NCI-H2029 (cell line): ENCODE results near the gene POLR2I.
"Not testable (repeated sequence)": the region's sequence is repeated elsewhere in the genome, so short reads cannot be mapped to it uniquely, and the experiment has no call there.

Experiments used
- DNase-seq: peaks from one replicate; lab custom pipeline; 2025; lab: John Stamatoyannopoulos, UW

Gene POLR2I

GRCh38 chr19:36101550-36102327 is 12.9 kb downstream of the POLR2I start:
- no peak for DNase-seq

DNA sequence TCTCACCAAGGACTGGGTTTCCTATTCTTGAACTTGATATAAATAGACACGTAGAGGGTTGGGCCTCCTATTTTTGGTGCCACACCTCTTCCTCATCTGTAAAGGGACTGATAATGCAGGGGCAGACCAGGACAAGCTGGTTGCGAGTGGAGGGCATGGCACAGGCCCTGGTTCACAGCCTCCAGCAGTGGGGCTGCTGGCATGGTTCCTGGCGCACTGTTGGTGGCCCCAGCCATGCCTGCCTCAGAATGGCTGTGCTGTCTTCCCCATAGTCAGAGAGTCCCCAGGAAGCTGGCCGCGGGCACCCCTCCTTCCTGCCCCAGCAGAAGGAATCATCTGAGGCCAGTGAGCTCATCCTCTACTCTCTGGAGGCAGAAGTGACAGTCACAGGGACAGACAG is 14.2 kb downstream of the POLR2I start:
- no peak for DNase-seq

GRCh38 chr19:36099166-36099785 is 15.4 kb downstream of the POLR2I start:
- DNase-seq, result no peak

DNA sequence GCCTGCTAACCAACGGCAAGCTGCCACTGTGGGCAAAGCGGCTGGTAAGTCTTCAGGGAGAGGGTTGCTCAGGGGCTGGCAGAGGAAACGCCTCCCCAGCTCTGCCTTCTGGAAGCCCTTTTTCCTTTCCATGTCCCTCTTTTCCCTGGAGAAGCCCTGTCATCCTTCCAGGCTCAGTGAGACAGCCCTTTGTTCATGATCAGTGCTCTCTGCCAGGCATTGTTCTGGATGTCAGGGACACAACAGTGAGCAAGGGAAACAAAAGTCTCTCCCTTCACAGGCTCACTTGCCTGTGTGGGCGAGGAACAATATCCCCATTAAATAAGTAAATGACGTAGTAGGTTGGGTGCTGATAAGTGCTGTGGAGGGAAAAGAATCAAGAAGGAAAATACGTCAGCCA is 17.6 kb downstream of the POLR2I start:
- no peak for DNase-seq

DNA sequence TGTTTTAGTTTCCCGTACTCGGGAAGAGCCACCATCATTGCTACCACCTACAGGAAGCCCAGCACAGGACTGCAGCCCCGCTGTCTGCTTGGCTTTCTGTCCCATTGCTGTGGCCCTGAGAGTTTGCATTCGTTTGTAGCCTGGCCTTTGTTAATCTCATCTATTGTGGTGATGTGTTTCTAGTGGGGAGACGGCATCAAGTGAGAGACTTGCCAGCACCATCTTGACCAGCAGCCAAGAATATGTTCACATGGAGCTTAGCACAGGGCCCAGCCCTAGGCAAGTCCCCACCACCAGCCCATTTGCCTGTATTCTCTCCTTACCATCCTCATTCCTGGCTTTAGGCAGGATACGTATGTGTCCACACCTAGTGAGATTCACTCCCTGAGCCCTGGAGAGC is 21.0 kb downstream of the POLR2I start:
- DNase-seq, result no peak

- no peak for DNase-seq
Observed at GRCh38 chr19:36093146-36093662, 21.5 kb downstream of the POLR2I start.

- no peak for DNase-seq
Observed at GRCh38 chr19:36092566-36092965, 22.1 kb downstream of the POLR2I start.

GRCh38 chr19:36090910-36091695 is 23.6 kb downstream of the POLR2I start:
- DNase-seq, result no peak

DNA sequence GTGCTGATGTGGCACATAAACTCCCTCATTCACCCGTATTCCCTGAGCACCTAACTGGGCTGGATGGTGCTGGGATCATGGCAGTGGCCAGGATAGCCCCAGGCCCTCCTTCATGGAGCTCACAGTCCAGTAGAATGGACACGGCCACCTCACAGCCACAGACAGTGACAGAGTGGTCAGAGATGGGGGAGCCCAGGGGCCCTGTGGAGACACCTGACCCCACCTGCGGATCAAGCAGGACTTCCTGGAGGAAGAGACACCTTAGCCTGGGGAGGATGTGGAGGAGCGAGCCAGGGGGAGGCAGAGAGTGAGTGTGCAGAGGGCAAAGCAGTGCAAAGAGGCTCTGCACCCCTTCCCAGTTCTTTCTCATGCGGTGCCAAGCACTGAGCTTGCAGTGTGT is 24.8 kb downstream of the POLR2I start:
- DNase-seq, result no peak

DNA sequence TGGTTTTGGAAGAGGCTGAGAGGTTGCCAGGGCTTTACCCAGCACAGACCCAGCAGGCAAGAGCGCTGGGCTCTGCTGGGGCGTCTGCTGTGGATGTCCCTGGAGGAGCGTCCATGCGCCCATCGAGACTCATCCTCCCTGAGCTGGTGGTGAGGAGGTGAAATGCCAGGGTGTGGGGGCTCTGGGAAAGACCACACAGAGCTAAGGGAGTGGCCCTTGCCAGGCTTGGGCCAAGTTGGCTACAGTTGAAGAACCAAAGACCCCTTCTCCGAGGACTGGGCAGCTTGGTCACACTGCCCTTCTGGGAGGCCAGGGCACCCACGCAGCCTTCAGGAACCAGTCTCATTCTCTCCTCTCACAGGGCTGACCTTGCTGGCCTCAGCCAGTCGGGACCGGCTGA is 28.3 kb downstream of the POLR2I start:
- DNase-seq, result no peak

- no peak for DNase-seq
Observed at GRCh38 chr19:36084231-36085009, 30.3 kb downstream of the POLR2I start.

DNA sequence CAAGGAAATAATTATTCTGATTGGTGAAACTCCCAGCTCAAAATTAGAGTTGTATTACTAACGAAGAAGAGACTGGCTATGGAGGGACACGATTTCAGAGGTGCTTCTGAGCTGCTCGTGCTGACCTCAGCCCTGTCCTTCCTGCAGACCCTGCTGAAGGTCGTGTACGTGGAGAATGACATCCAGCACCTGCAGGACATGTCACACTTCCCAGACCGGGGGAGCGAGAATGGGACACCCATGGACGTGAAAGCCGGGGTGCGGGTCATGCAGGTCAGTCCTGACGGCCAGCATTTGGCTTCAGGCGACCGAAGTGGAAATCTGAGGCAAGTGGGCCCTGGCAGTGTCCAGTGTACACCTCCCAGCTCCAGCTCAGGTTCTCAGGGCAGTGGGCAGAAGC is 31.8 kb downstream of the POLR2I start:
- DNase-seq, result no peak

DNA sequence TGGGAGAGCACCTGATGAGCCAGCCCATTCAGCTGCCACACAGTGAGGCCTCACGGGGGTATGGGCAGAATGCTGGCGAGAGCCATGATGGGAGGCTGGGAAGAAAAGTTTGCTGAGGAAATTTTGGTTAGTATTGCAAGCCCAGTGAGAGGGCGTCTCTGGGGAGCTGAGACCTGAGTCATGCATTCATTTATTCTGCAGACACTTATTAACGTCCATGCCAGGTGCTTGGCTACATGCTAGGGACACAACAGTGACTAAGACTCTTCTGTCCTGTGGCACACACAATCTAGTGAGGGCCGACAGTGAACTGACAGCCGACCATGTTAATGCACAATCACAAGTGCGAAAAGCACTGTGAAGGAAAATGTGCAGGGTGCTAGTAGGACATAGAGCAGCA is 32.8 kb downstream of the POLR2I start:
- no peak for DNase-seq

DNA sequence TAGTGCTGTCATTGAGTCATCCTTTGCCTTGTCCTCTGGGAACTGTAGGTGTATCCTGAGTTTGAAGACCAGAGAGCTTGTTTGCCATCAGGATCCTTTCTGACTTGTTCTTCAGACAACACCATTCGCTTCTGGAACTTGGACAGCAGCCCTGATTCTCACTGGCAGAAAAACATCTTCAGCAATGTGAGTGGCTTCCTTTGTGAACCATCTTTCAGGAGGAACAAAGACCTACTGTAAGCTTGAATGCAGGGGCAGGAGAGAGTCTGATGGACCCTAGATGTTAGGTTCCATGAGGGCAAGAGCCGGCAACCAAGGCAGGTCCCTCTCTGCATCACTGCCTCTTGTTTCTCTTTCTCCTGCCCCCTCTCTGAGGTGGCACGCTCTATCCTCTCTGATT is 33.3 kb downstream of the POLR2I start:
- no peak for DNase-seq

DNA sequence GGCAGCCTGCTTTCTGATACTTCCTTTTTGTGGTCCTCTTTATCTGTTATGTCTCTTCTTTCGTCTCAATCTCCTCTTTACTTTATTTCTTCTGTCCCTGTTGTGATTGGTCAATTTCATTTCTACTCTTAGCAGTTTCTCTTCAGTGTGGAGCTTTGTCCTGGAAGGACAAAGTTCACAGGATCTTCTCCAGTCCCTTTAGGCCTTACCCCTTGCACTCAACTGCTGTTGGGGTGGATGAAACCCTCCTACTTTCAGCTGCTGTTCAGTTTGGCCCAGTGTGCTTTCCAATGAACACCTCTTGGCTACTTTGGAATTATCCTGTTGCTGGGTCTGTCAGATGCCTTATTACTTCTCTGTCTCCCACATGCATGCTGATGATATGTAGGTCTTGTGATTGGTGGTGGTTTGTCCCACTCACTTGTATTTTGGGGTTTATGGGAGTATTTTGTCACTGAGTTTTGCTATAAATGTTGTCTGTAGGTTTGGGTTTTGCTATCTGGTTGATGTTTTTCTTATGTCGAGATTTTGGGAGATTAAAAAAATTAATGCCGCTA is 35.2 kb downstream of the POLR2I start:
- DNase-seq, result no peak

DNA sequence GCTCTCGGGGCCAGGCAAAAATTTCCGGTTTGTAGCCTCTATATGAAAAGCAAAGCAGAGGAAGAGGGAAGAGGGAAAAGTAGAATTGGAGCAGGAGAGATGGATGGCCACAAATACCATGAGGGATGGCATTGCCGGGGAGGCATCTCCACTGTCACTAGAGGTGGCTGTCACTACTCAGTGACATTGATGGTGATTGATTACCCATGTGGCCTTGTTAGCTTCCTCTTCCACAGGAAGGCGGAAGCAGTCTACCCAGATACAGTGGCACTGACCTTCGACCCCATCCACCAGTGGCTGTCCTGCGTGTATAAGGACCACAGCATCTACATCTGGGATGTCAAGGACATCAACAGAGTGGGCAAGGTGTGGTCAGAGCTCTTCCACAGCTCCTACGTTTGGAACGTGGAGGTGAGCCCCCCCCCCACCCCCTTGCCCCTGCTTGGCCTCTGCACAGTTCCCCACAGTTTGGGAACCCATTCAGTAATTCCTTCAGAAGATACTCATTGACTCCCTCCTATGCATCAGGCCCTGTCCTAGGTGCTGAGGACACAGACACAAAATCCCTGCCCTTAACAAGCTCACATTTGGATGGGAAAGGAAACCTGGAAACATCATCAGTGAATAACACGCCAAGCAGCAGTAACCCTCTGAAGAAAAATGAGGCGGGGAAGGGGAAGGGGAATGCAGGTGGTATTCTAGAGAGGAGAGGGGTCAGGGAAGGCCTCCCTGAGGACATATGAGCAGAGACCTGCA is 41.4 kb downstream of the POLR2I start:
- DNase-seq, result no peak

DNA sequence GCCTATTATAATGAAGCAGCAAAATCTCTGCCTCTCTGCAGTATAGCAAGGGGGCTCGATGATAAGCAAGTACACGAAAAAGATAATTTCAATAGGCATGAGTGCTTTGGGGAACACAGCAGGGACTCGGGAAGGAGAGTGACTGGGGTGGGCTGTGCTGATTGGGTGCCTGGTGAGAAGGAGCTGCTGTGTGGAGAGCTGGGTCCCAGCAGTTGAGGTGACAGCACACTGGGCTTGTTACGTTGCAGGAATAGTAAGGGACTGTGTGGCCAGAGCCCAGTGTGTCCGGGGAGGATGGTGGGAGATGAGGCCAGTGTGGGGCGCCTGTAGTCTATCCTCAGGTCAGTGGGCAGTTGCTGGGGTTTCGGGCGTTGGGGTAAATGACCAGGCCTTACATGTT is 42.6 kb downstream of the POLR2I start:
- no peak for DNase-seq

DNA sequence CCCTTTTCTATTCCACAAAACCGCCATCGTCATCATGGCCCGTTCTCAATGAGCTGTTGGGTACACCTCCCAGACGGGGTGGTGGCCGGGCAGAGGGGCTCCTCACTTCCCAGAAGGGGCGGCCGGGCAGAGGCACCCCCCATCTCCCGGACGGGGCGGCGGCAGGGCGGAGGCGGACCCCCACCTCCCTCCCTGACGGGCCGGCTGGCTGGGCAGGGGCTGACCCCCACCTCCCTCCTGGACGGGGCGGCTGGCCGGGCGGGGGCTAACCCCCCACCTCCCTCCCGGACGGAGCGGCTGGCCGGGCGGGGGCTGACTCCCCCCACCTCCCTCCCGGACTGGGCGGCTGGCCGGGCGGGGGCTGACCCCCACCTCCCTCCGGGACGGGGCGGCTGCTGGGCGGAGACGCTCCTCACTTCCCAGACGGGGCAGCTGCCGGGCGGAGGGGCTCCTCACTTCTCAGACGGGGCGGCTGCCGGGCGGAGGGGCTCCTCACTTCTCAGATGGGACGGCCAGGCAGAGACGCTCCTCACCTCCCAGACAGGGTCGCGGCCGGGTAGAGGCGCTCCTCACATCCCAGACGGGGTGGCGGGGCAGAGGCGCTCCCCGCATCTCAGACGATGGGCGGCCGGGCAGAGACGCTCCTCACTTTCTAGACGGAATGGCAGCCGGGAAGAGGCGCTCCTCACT is 45.7 kb downstream of the POLR2I start:
- not testable (repeated sequence) for DNase-seq

- DNase-seq, result no peak
Observed at GRCh38 chr19:36067681-36068080, 47.0 kb downstream of the POLR2I start.

DNA sequence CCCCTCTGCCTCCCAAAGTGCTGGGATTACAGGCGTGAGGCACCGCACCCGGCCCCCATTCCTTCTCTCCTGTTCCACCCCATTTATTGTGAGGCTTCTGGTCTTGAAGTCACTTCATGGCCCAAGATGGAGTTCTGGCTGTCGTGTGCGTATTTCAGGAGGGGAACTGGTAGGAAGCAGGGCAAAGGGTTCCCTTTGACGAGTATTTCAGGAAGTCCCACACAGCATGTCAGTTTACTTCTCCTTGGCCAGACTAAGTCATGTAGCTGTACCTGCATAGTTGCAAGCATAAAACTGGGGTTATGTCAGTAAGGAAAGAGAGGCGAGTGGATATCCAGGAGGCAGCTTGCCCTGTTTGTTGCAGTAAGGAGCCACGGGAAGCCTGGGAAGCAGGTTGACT is 49.8 kb downstream of the POLR2I start:
- DNase-seq, result no peak
